GM12878 (cell line): ENCODE results near the gene BMPR1B. TPM values are rescaled to one million over a fixed set of nuclear protein-coding genes. Genes with fewer than 3 reads are reported as not detected.

Experiments used
- ATAC-seq: fragments of 200-7000 bp; cut with Tn5 transposase; 3 replicates; pipeline ENCODE4 v1.9.1; 2020; ENCODE audit warnings: mild to moderate bottlenecking, moderate library complexity
- BruUV-seq: library from RNA; stranded (reverse); fragments of 400-500 nt; replicated peaks from 2 replicates; lab custom pipeline; 2021; lab: Mats Ljungman, UMichigan
- CTCF ChIA-PET: fragments of 300-600 bp; sonication (Branson Sonifier 250); formaldehyde crosslinking; extraction: SDS; loops from one replicate; lab custom pipeline; 2021; ENCODE audit warnings: inconsistent platforms; lab: Yijun Ruan, JAX
- POLR2A ChIA-PET: fragments of 350-600 bp; formaldehyde crosslinking; extraction: SDS; loops from one replicate; lab custom pipeline; 2021; ENCODE audit warnings: inconsistent platforms; lab: Charles Lee
- RAD21 ChIA-PET: fragments of 300-600 bp; sonication (Branson Sonifier 250); formaldehyde crosslinking; loops from one replicate; lab custom pipeline; 2023; ENCODE audit warnings: antibody characterized with exemption; ENCODE audit not compliant: unreplicated experiment; lab: Charles Lee
- SMC1A ChIA-PET: fragments of 300-600 bp; sonication (Branson Sonifier 250); formaldehyde crosslinking; loops from one replicate; lab custom pipeline; 2023; ENCODE audit not compliant: unreplicated experiment, uncharacterized antibody; lab: Charles Lee
- DNase-seq: peaks from one replicate; pipeline ENCODE4 v3.0.0-alpha.2; 2011; ENCODE audit warnings: low read depth, low spot score
- FAIRE-seq: peaks from 3 replicates; lab custom pipeline; 2011; peaks lifted over from hg19 to GRCh38; lab: Jason Lieb, UNC
- H2AFZ ChIP-seq: 2 replicates; pipeline ENCODE4 v1.6.0; 2011; ENCODE audit warnings: low read depth, low read length, control low read depth; ENCODE audit not compliant: control insufficient read depth
- H3K27ac ChIP-seq: 2 replicates; pipeline ENCODE4 v1.5.1; 2011; ENCODE audit warnings: control low read depth; ENCODE audit not compliant: control insufficient read depth, insufficient read depth
- H3K27me3 ChIP-seq, 2 experiments: replicated peaks in 1 of 2; 2 replicates each; pipeline versions ENCODE4 v1.6.0 to v1.6.1; 2011; ENCODE audit warnings: low read length in 1 of 2; ENCODE audit not compliant: control insufficient read depth in 2 of 2, insufficient read depth in 2 of 2
- H3K36me3 ChIP-seq, 2 experiments: 2 replicates each; pipeline ENCODE4 v1.5.1; 2011; ENCODE audit warnings: low read length in 1 of 2; ENCODE audit not compliant: control insufficient read depth in 2 of 2, insufficient read depth in 2 of 2
- H3K4me1 ChIP-seq: 2 replicates; pipeline ENCODE4 v1.6.1; 2011; ENCODE audit warnings: mild to moderate bottlenecking, low read length, moderate library complexity, mixed read lengths; ENCODE audit not compliant: control insufficient read depth, insufficient read depth
- H3K4me2 ChIP-seq: 2 replicates; pipeline ENCODE4 v1.6.0; 2011; ENCODE audit warnings: control low read depth; ENCODE audit not compliant: control insufficient read depth, insufficient read depth
- H3K4me3 ChIP-seq: fragments of 200-600 bp; sonication (generic); 2 replicates; pipeline ENCODE4 v1.5.1; 2016
- H3K79me2 ChIP-seq: 2 replicates; pipeline ENCODE4 v1.6.0; 2011; ENCODE audit warnings: low read length; ENCODE audit not compliant: control insufficient read depth, insufficient read depth
- H3K9ac ChIP-seq: 2 replicates; pipeline ENCODE4 v1.8.0; 2011; ENCODE audit warnings: low read length, control low read depth, mixed read lengths; ENCODE audit not compliant: control insufficient read depth, insufficient read depth
- H3K9me3 ChIP-seq: replicated peaks from 3 replicates; pipeline ENCODE4 v1.5.1; 2011; ENCODE audit warnings: mild to moderate bottlenecking, low read length; ENCODE audit not compliant: control insufficient read depth, insufficient read depth
- H4K20me1 ChIP-seq: 2 replicates; pipeline ENCODE4 v1.6.0; 2011; ENCODE audit not compliant: control insufficient read depth, insufficient read depth
- BHLHE40 ChIP-seq, 2 experiments: fragments of 450-650 bp in 1 of 2; IDR thresholded peaks; 2 replicates each; pipeline ENCODE4 v1.6.1; 2011 to 2017; ENCODE audit warnings: low read depth in 2 of 2, borderline replicate concordance in 1 of 2, improper control_type of control experiment in 1 of 2, low read length in 1 of 2, mild to moderate bottlenecking in 1 of 2
- BMI1 ChIP-seq: fragments of 450-650 bp; IDR thresholded peaks from 2 replicates; pipeline ENCODE4 v1.6.1; 2016; ENCODE audit warnings: mild to moderate bottlenecking, moderate library complexity, borderline replicate concordance
- CREB1 ChIP-seq: IDR thresholded peaks from 2 replicates; pipeline ENCODE4 v1.6.1; 2012; ENCODE audit warnings: low read depth, mild to moderate bottlenecking, inconsistent platforms
- CREM ChIP-seq: IDR thresholded peaks from 2 replicates; pipeline ENCODE4 v1.6.1; 2014; ENCODE audit warnings: antibody characterized with exemption, low read depth
- DPF2 ChIP-seq: fragments of 450-650 bp; IDR thresholded peaks from 2 replicates; pipeline ENCODE4 v1.6.1; 2017; ENCODE audit warnings: mild to moderate bottlenecking
- E2F4 ChIP-seq: IDR thresholded peaks from 2 replicates; pipeline ENCODE4 v1.6.1; 2012; ENCODE audit warnings: low read depth, low read length, improper control_type of control experiment
- IKZF2 ChIP-seq, 2 experiments: fragments of 450-650 bp; IDR thresholded peaks; 2 replicates each; pipeline ENCODE4 v1.6.1; 2017; ENCODE audit warnings: mild to moderate bottlenecking in 2 of 2, moderate library complexity in 2 of 2
- JUND ChIP-seq: IDR thresholded peaks from 2 replicates; pipeline ENCODE4 v1.6.1; 2012; ENCODE audit warnings: low read depth, mild to moderate bottlenecking, low read length, improper control_type of control experiment, moderate library complexity
- MEF2A ChIP-seq: IDR thresholded peaks from 2 replicates; pipeline ENCODE4 v1.6.1; 2011; ENCODE audit warnings: low read depth, mild to moderate bottlenecking, low read length, moderate library complexity; ENCODE audit not compliant: insufficient read depth
- PAX8 ChIP-seq: fragments of 450-650 bp; IDR thresholded peaks from 2 replicates; pipeline ENCODE4 v1.6.1; 2017; ENCODE audit warnings: mild to moderate bottlenecking, moderate library complexity
- POLR2A ChIP-seq: IDR thresholded peaks from 2 replicates; pipeline ENCODE4 v1.6.1; 2011; ENCODE audit warnings: low read depth, mild to moderate bottlenecking, low read length
- POU2F2 ChIP-seq: IDR thresholded peaks from 3 replicates; pipeline ENCODE4 v1.6.1; 2011; ENCODE audit warnings: low read depth, mild to moderate bottlenecking, low read length, borderline replicate concordance
- RCOR1 ChIP-seq: conservative IDR thresholded peaks from 2 replicates; pipeline ENCODE4 v1.6.1; 2012; ENCODE audit warnings: low read depth, low read length, improper control_type of control experiment
- SP1 ChIP-seq: IDR thresholded peaks from one replicate; pipeline ENCODE4 v1.6.1; 2011; ENCODE audit warnings: low read depth, low read length
- SPI1 ChIP-seq: IDR thresholded peaks from 2 replicates; pipeline ENCODE4 v1.6.1; 2011; ENCODE audit warnings: low read depth, mild to moderate bottlenecking, low read length, moderate library complexity, borderline replicate concordance; ENCODE audit not compliant: insufficient read depth
- TARDBP ChIP-seq: IDR thresholded peaks from 2 replicates; pipeline ENCODE4 v1.6.1; 2016; ENCODE audit warnings: borderline replicate concordance
- ZBTB4 ChIP-seq: fragments of 450-650 bp; formaldehyde crosslinking; IDR thresholded peaks from 2 replicates; pipeline ENCODE4 v1.4.0; 2022; ENCODE audit warnings: mild to moderate bottlenecking, moderate library complexity
- ZNF24 ChIP-seq: fragments of 450-650 bp; IDR thresholded peaks from 2 replicates; pipeline ENCODE4 v1.6.1; 2017; ENCODE audit warnings: antibody characterized with exemption, mild to moderate bottlenecking
- ZSCAN29 ChIP-seq: fragments of 450-650 bp; IDR thresholded peaks from 2 replicates; pipeline ENCODE4 v1.6.1; 2017; ENCODE audit warnings: mild to moderate bottlenecking, moderate library complexity
- WGBS: methylation state at CpG from one replicate; pipeline ENCODE4 v1.1.6; 2016; ENCODE audit warnings: low lambda C conversion rate; ENCODE audit not compliant: insufficient replicate concordance, insufficient coverage; ENCODE audit errors: missing lambda C conversion rate; 5-methylcytosine and 5-hydroxymethylcytosine counted together
- in situ Hi-C: fragments of 300-500 bp; cut with MboI; formaldehyde crosslinking; loops from 9 replicates; pipeline ENCODE4 v1.14.3; 2018; ENCODE audit warnings: mixed read lengths
- intact Hi-C: fragments of 100-400 bp; cut with micrococcal nuclease; formaldehyde crosslinking; loops from one replicate; pipeline ENCODE4 v1.14.2; 2022; ENCODE audit not compliant: unreplicated experiment
- polyA plus RNA-seq, 11 experiments: library from polyadenylated mRNA; depleted of rRNA in 4 of 11; unstranded in 6 of 11; stranded (reverse) in 5 of 11; fragments of >200 nt; fragmentation: Nextera tagmentation in 4 of 11; fragmentation: Illumina TruSeq in 1 of 11; extraction: Ambion mirVana in 4 of 11; extraction: Trizol in 1 of 11; gene quantifications; 1 replicate in 1 of 11; 2 replicates in 10 of 11; pipeline versions ENCODE4 v1.2.1 to v1.2.3, GENCODE V29; 2011 to 2016; ENCODE audit warnings: inconsistent platforms in 2 of 11, missing spikeins in 2 of 11, low read depth in 1 of 11
- total RNA-seq, 4 experiments: library from RNA; depleted of rRNA in 3 of 4; stranded (reverse); fragments of >200 nt in 3 of 4; fragmentation: Illumina TruSeq in 1 of 4; extraction: Trizol in 1 of 4; gene quantifications; 2 replicates each; pipeline versions ENCODE4 v1.2.1 to v1.2.3, GENCODE V29; 2013 to 2021
- TF ChIP-seq, protein P1 (sequence below): IDR thresholded peaks from 2 replicates; pipeline ENCODE4 v1.6.1; 2011; ENCODE audit warnings: low read depth, low read length, improper control_type of control experiment, borderline replicate concordance

BMPR1B gene
- total and polyA plus RNA-seq, 10 of the 15 experiments (the other 5 are each of a cell fraction or from before 2014, with no cell fraction given): not detected

DNA sequence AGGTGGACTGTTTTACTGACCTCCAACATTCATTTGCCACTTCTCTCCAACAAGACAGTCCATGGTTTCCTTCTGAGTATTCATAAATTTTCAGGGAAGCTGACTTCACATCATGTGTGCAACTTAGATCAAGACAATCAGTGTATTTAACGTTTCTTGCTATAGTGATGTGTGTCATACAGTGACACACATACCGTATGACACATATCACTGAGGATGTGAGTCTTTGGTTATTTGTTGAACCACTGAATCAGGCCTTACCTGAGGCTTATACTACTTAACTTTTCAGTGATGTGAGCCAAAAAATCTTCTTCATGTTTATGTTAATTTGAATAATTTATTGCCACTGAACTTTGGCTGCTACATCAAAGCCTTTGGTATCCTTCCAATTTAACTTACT is 166.8 kb downstream of the BMPR1B start (continued):
- TF ChIP-seq, protein P1, sequence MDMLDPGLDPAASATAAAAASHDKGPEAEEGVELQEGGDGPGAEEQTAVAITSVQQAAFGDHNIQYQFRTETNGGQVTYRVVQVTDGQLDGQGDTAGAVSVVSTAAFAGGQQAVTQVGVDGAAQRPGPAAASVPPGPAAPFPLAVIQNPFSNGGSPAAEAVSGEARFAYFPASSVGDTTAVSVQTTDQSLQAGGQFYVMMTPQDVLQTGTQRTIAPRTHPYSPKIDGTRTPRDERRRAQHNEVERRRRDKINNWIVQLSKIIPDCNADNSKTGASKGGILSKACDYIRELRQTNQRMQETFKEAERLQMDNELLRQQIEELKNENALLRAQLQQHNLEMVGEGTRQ: no peak

- H3K9ac ChIP-seq: no peak overlapping the region
- CTCF ChIA-PET: no interaction called here
- no peaks in the 10 kb centered on the region for H3K4me1 ChIP-seq
- no peaks in the 10 kb centered on the region for H3K27me3 ChIP-seq
- no peak for ATAC-seq
- RAD21 ChIA-PET: no interaction called here
- H3K79me2 ChIP-seq: no peaks in the 10 kb centered on the region
- H4K20me1 ChIP-seq: no peaks in the 10 kb centered on the region
- no peak overlapping the region for H3K4me2 ChIP-seq
- no peak for FAIRE-seq
- TF ChIP-seq BHLHE40 (IDR thresholded peaks at IDR 0.05; ENCODE audit: borderline replicate concordance in 1 of 2, low read depth in 2 of 2, low read length in 1 of 2) (no peak), ZNF24 (no peak), SPI1 (no peak), BMI1 (no peak), ZBTB4 (CRISPR knock-in tag) (no peak), PAX8 (no peak), RCOR1 (no peak), DPF2 (no peak), CREB1 (no peak), CREM (no peak), SP1 (no peak), ZSCAN29 (no peak), IKZF2 (IDR thresholded peaks at IDR 0.05) (no peak), E2F4 (no peak), POLR2A (no peak), POU2F2 (no peak), MEF2A (no peak), JUND (no peak), TARDBP (no peak)
- no peaks in the 10 kb centered on the region for H3K9me3 ChIP-seq
- H3K4me3 ChIP-seq: no peak overlapping the region
- BruUV-seq: no TSS peak
- SMC1A ChIA-PET: no interaction called here
- H3K27ac ChIP-seq: no peak overlapping the region
- 55% methylated on average over 5 of the region's 5 CpGs for WGBS
- DNase-seq: no peak
- no peaks in the 10 kb centered on the region for H3K36me3 ChIP-seq
- in situ Hi-C loops: no loop called here
- POLR2A ChIA-PET: no interaction called here
- H2AFZ ChIP-seq: no peak overlapping the region
- intact Hi-C loops: no loop called here
Measured at GRCh38 chr4:94925764-94926347, 168.1 kb downstream of the BMPR1B start.
